Effector CD8-positive, alpha-beta T cell (primary cell): Measurements from ENCODE around the gene OGFOD3.
"Not testable (repeated sequence)": the region's sequence is repeated elsewhere in the genome, so short reads cannot be mapped to it uniquely, and the experiment has no call there.

Experiments
- DNase-seq: peaks from one replicate; lab custom pipeline; 2025; lab: John Stamatoyannopoulos, UW

The OGFOD3 gene

DNA sequence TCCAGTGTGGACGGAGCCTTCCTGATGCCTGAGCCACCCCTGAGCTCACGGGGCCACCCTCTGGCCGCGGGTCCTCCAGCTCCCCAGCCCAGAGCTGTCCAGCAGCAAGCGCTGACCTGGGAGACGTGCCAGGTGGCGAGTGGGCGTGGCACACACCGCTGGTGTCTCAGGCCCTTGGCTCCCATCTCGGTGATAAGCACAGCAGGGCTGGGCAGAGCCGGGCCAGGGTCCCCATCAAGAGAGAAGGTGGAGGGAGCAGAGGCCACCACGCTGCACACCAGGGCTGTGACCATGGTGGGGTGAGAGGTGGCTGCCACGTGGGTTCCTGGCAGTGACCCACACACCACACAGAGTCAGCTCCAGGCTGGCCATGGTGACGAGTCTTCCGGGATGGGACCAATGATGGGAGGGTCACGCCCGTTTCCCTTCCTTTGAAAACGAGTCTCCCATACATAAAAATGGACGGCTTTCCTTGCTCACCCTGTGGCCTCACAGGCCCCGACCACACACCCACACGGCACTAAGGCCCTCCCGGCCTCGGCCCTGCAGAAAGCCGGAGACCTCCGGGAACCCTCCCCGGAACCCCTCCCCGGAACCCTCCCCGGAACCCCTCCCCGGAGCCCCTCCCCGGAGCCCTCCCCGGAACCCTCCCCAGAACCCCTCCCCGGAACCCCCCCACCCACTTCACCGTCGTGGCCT is 30.0 kb downstream of the OGFOD3 start:
- no peak for DNase-seq

GRCh38 chr17:82387705-82388106 is 30.7 kb downstream of the OGFOD3 start:
- no peak for DNase-seq

DNA sequence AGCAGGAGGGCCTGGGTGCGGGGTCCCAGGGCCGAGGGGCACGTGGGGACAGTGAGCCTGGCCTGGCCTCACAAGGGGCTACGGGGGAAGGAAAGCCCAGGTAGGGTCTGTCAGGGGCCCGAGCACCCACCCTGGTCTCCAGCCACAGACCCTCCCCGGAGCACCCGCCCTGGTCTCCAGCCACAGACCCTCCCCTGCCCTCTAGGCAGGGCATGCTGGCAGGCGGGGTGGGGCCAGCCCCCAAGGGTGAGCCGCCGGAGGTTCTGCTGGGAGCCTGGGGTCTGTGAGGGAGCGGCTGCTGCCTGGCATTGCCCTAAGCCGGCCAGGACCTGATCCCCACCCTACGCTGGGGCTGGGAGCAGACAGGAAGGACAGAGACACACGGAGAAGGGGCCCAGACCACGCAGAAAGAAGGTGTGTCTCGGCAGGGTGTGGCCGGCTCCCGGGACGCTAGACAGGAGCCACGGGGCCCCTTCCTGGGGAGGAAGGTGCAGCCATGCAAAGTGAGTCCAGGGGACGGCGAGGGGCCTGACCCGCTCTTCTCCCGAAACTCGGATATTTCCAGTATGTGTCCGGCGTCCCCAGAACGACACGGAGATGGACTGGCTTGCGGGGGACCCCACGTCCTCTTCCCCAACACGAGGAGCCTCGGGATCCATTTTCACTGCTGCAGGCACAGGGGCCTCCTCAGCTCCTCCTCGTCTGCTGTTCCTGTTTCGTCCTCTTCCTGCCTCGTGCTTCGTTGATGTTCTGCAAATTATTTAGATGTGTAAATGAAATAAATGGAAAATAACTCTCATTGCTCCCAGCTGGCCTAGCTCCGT is 31.3 kb downstream of the OGFOD3 start:
- no peak for DNase-seq

- no peak for DNase-seq
These were observed 32.0 kb downstream of the OGFOD3 start for GRCh38 chr17:82386255-82386831.

- no peak for DNase-seq
These were observed 32.7 kb downstream of the OGFOD3 start for GRCh38 chr17:82385559-82386254.

DNA sequence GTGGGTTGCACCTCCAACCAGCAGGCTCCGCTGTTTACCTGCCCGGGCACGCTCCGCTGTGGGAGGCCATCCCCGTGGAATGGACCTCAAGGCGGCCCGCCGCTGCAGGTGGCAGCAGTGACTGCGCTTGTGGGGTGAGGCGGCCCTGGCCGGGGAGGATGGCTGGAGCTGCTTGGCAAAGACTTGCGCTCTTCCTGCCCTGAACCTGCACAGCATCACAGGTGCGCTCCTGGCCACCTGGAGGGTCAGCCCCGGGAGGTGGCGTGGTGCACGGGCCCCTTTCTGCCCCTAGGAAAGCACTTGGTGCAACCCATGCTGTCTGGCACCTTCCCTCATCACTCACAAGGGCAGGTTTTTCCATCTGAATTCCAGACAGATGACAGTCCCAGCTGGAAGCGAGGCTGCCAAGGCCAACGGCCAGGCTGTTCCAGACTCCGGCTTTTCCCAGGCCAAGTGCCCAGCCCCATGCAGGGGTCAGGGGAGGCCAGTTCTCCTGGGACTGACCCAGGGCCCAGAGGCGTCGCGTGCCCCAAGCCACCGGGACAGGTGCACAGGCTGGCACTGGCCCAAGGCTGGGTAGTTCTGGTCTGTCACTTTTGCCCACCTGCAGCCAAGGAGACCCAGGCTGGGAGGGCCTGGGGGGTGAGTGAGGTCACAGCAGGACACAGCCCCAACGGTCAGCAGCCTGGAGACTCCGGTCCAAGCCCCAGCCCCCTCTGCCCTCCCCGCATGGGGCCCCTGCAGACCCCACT is 33.5 kb downstream of the OGFOD3 start:
- DNase-seq: no peak

- no peak for DNase-seq
These were observed 34.2 kb downstream of the OGFOD3 start for GRCh38 chr17:82384051-82384729.

DNA sequence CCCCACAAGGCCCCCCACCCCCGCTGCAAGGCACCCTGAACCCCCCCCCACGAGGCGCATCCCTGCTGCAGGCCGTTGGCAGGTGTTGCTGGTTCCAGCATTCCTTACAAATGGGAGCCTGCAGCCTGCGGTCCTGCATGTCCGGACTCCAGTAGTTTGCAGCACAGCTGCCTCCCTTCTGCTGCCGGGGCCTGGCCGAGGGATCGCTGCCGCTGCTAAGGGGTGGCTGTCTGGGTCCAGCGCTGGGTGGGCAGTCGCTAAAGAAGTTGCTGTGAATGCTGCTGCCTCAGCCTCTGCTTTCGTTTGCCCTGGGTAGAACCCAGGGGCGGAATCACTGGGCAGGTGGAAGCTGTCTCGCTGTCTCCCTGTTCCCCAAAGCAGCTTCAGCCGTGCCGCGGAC is 35.0 kb downstream of the OGFOD3 start:
- no peak for DNase-seq

DNA sequence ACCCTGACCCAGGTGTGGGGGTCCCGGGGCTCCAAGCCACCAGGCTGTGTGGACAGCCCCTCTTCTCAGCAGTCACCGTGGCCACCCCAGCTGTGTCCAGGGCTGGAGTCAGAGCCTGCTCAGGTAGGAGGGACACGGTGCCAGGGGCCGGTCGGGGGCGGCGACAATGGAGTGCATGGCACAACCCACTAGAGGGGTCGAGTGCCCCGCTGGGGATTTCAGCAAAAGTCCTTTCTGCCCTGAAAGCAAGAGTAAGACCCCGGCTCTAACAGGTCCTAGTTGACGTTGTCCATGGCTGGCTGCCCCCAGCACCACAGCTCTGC is 35.5 kb downstream of the OGFOD3 start:
- no peak for DNase-seq

DNA sequence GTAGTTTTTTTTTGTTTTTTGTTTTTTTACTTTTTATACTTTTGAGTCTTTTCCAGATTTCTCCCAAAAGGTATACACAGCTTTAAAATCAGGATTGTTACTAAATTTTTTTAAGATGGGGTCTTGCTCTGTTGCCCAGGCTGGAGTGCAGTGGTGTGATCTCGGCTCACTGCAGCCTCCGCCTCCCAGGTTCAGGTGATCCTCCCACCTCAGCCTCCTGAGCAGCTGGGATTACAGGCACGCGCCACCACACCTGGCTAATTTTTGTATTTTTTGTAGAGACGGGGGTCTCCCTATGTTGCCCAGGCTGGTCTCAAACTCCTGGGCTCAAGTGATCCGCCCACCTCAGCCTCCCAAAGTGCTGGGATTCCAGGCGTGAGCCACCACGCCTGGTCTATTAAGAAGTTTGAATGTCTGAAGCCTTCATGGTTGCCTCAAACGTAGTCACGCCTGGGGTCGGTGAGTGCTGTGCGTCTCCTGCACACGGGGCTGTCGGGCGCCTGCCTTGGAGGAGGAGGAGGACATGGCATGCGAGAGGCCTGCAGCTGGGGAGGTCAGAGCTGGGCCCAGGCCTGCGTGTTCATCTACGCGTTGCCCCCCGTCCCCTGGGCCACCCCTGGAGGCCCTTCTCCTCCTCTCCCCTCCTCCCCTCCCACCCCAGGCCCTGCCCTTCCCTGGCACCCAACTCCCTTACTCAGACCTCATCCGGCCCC is 36.0 kb downstream of the OGFOD3 start:
- not testable (repeated sequence) for DNase-seq

DNA sequence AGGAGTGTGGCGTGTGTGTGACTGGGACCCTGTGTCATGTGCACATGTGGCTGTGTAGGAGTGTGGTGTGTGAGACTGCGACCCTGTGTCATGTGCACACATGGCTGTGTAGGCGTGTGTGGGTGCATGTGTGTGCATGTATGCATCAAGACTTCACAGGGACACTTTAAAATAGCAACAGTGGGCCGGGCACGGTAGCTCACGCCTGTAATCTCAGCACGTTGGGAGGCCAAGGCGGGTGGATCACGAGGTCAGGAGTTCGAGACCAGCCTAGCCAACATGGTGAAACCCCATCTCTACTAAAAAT is 36.7 kb downstream of the OGFOD3 start:
- DNase-seq: not testable (repeated sequence)

DNA sequence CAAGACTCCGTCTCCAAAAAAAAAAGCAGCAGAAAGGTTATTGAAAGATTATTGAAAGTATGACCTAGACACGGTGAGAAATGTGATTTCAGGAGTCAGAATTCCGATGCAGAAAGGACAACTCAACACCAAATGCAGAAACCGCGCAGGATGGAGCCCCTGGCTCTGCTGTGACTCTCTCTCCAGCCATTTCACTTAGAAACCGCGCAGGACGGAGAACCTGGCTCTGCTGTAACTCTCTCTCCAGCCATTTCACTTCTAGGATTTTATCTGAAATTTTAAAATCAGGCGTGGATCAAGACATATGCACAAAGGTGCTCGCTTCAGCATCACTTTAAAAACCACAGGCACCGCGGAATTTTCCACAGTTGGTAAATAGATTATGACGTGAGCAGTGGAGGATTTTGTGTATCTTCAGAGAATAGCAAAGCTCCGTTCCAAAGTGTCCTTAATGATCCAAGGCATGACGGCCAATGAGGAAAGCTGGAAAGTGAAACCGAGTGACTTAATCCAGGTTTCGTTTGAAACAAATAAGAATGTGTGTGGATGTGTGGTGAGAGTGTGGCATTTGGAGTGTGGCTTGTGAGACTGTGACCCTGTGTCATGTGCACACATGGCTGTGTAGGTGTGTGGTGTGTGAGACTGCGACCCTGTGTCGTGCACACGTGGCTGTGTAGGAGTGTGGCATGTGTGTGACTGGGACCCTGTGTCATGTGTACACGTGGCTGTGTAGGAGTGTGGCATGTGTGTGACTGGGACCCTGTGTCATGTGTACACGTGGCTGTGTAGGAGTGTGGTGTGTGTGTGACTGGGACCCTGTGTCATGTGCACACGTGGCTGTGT is 37.3 kb downstream of the OGFOD3 start:
- DNase-seq: no peak

- no peak for DNase-seq
These were observed 39.7 kb downstream of the OGFOD3 start for GRCh38 chr17:82378741-82379021.

DNA sequence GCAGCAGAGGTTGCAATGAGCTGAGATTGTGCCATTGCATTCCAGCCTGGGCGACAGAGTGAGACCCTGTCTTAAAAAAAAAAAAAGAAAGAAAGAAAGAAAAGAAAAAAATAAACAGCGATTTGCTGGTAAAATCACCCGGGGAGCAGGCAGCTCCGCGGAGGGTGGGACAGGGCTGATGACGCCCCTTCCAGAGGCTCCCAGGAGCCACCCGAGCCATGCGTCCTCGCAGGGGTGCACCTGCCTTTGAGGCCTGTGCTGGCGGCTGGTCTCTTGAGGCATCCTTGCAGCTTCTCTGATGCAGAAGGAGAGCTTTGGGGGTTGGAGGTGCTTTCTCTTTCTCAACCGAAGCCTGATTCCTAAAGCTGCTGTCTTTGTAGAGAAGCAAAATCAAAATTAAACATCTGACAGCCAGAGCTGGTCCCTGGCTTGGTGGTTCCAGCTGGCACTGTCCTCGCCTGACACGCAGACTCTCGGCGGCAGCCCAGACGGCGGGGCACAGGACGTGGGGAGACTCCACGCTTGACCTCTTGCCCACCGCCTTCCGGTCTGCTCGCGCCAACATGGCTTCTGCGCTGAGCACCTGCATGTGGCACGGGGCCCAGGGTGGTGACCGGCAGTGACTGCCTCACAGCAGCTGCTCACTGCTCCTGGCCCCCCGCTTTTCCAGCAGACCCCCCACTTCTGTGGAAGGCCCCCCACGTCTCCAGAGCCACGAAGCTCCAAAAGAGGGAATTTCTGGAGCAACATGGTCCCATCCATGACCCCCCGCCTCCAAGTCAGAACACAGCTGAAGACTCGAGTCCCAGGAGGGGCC is 40.3 kb downstream of the OGFOD3 start:
- no peak for DNase-seq

DNA sequence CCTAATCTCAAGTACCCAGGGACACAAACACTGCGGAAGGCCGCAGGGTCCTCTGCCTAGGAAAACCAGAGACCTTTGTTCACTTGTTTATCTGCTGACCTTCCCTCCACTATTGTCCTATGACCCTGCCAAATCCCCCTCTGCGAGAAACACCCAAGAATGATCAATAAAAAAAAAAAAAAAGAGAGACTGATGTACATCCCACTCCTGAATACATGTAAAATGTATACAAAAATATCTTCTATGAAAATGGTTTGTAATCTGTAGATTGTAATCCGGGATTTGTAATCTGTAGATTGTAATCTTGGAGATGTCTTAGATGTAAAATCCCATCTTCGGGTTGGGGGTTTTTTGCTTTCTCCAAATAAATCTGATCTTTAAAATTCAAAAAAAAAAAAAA is 41.1 kb downstream of the OGFOD3 start:
- not testable (repeated sequence) for DNase-seq

- no peak for DNase-seq
These were observed 42.2 kb downstream of the OGFOD3 start for GRCh38 chr17:82376042-82376730.

DNA sequence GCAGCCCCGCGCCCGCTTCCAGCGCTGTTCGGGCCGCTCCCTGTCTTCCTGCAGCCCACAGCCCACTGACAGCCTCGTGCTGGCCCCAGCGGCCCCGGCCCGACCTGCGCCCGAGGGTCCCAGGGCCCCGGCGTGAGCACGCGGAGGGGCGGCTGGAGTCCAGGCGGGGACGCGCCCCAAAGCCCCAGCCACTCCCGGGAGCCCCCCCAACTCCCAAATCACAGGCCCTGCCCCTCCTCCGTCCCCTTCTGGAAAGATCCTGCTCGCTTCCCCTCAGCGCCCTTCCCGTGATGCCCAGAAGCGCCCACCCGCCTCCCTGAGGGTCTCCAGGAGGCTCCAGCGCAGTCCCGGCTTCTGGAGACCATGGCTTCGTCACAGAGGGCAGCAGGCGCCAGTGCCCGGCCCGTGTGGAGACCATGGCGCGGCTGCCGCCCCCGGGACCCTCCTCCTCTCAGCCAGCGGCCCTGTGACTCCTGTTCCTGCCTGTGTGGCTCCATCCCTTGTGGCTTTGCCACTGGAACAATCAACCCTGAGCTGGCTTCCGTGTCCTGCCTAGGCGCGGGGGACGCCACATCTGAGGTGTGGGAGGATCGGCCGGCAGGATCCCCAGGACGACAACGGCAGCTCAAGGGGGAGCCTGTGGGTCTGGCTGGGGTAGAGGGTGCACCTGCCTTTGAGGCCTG is 42.9 kb downstream of the OGFOD3 start:
- DNase-seq: no peak
